Choroid plexus epithelial cell (primary cell): ENCODE results near the gene PRKN.

Source experiments
- DNase-seq: peaks from one replicate; pipeline ENCODE4 v3.0.0-alpha.2; 2010; ENCODE audit warnings: low read depth
- H3K4me3 ChIP-seq: 2 replicates; pipeline ENCODE4 v1.5.1; 2011; ENCODE audit warnings: low read depth, mild to moderate bottlenecking, control low read depth, low read length, moderate library complexity
- TF ChIP-seq, protein P1 (sequence below): conservative IDR thresholded peaks from 2 replicates; pipeline ENCODE4 v1.5.1; 2011; ENCODE audit warnings: low read depth, mild to moderate bottlenecking, control low read depth, inconsistent platforms, low read length, moderate library complexity

PRKN gene

DNA sequence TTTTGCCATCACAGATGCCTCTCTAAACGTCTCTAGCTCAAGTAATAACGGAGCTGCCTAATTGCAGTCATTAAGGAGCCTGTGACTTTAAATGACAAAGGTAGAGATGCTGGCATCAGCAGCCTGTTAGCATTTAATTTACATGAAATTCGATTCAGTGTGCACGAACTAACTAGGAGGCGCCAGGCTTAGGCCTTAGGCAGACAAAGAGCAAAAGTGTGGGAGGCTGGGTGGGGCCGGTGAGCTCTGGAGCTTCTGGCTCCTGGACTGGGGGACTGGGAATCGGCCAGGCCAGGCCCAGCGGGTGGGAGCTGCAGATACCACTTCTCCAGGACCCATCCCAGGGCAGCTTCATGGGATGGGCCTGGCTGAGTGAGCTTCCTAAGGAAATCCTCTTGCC is 1283.7 kb downstream of the PRKN start:
- TF ChIP-seq, protein P1, sequence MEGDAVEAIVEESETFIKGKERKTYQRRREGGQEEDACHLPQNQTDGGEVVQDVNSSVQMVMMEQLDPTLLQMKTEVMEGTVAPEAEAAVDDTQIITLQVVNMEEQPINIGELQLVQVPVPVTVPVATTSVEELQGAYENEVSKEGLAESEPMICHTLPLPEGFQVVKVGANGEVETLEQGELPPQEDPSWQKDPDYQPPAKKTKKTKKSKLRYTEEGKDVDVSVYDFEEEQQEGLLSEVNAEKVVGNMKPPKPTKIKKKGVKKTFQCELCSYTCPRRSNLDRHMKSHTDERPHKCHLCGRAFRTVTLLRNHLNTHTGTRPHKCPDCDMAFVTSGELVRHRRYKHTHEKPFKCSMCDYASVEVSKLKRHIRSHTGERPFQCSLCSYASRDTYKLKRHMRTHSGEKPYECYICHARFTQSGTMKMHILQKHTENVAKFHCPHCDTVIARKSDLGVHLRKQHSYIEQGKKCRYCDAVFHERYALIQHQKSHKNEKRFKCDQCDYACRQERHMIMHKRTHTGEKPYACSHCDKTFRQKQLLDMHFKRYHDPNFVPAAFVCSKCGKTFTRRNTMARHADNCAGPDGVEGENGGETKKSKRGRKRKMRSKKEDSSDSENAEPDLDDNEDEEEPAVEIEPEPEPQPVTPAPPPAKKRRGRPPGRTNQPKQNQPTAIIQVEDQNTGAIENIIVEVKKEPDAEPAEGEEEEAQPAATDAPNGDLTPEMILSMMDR = no peak
- no peak overlapping the region for H3K4me3 ChIP-seq
- DNase-seq = no peak

- H3K4me3 ChIP-seq = no peak overlapping the region
- TF ChIP-seq, protein P1 = no peak
- DNase-seq = no peak
Observed at GRCh38 chr6:161442420-161442819, 1285.1 kb downstream of the PRKN start.

DNA sequence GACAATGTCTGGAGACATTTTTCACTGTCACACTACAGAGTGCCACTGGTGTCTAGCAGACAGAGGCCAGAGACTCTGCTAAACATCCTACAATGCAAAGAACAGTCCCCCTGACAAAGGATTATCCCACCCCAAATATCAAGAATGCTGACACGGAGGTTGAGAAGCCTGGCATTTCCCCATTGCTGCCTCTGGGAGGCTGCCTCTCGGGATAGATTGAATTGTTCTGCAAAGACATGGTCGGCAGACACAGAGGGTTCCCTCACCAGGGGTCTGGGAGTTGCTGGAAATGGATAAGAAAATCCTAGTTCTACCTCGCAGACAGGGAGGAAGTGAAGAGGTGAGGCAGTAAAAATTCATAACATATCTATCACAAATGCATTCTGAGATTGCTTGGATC is 1287.3 kb downstream of the PRKN start:
- DNase-seq = no peak
- TF ChIP-seq, protein P1 = no peak
- H3K4me3 ChIP-seq = no peak overlapping the region

GRCh38 chr6:161439093-161439492 is 1288.5 kb downstream of the PRKN start:
- TF ChIP-seq, protein P1 = no peak
- peak; percentile 94 for DNase-seq
- no peak overlapping the region for H3K4me3 ChIP-seq

DNA sequence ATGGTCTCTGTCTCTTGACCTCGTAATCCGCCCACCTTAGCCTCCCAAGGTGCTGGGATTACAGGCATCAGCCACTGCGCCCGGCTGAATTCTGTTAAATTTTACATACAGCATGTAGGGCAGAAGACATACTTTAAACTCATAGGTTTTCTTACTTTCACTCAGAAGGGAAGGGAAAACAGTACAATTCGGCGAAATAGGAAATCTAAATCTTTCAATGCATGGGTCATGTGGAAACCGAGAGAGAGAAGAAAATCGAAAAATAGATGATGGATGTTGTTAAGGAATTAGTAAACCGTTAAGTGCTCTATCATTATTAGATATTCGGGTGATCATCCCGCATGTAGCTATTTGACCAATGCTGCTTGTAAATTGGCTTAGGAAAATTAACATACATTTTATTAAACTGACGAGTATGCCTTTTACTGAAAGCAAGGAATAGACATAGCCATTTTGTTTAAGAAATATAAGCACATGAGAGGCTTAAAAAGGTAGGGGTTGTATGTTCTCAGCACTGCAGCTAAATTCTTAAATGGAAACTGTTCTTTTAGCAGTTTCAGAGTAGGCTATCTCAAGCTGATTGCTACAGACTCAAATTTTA is 1289.0 kb downstream of the PRKN start:
- H3K4me3 ChIP-seq = no peak overlapping the region
- no peak for DNase-seq
- TF ChIP-seq, protein P1 = no peak

DNA sequence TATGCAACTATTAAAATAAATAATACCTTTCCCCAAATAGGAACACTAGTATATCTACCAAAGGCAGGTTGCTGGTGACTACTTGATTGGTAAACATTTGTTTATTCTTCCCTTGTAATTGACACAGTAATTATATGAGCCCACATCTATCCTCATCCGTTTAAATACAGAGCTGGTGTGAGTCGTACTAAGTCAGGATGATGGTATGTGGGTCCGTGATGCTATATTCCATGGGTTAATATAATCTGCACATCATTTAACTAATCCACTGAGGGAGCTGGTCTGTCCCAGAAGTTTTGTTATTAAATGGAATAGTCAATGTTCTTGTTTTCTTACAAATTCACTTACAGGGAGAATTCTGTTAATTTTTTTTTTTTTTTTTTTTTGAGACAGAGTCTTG is 1289.7 kb downstream of the PRKN start:
- no peak overlapping the region for H3K4me3 ChIP-seq
- TF ChIP-seq, protein P1 = no peak
- DNase-seq = no peak

DNA sequence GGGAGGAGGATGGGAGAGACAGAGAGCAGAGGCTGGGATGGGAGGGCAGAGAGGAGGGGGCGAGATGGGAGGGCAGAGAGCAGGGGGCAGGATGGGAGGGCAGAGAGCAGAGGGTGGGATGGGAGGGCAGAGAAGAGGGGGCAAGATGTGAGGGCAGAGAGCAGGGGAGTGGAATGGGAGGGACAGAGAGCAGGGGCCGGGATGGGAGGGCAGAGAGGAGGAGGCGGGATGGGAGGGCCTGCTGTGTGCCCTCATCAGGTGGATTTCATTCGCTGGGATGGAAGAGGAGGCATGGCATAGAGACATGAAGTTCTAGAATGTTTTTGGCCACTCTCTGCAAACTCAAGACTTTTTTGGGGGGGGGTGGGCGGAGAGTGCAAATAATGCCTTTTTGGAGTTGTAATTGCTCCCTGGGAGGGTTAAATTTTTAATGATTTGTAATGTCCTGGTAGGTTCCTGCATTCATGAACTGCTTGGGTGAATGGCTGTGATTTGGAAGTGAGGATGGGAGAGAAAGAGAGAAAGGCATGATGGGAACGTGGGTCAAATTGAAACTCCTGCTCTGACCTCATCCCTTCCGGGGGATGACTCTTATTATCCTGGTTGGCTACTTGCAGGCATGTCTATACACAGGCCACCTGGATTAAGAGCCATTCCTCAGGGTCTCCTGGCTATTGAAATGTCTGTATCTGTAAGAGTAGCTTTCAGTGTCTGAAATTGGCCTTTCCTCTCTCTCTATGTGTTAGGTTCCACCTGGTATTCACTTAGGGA is 1291.3 kb downstream of the PRKN start:
- no peak overlapping the region for H3K4me3 ChIP-seq
- no peak for DNase-seq
- TF ChIP-seq, protein P1 = no peak
